CD4-positive, CD25-positive, alpha-beta regulatory T cell (primary cell): ENCODE data around the gene SPHKAP. TPM values are rescaled to one million over a fixed set of nuclear protein-coding genes. Genes with fewer than 3 reads are reported as not detected.
A peak's percentile ranks its signal among the peaks of the same experiment; 100 is the strongest.

Experiments
- ATAC-seq, 2 donors: fragments of 150-1000 bp; cut with Tn5 transposase; one replicate each; pipeline ENCODE4 v1.10.0; 2021; ENCODE audit warnings: low read depth in 2 of 2, moderate number of reproducible peaks in 2 of 2, moderate library complexity in 1 of 2
- DNase-seq, 3 donors: peaks; one replicate each; pipeline versions ENCODE4 v3.0.0 to v3.0.0-alpha.2; 2012 to 2022; ENCODE audit warnings: mixed read lengths in 1 of 3
- H3K27ac ChIP-seq: one replicate; pipeline ENCODE4 v1.7.0; 2013; ENCODE audit warnings: mild to moderate bottlenecking, low read length; ENCODE audit not compliant: insufficient read depth, poor library complexity, severe bottlenecking
- H3K27me3 ChIP-seq: one replicate; pipeline ENCODE4 v1.7.0; 2013; ENCODE audit warnings: low read length; ENCODE audit not compliant: control insufficient read depth, insufficient read depth
- H3K36me3 ChIP-seq: one replicate; pipeline ENCODE4 v1.7.0; 2013; ENCODE audit warnings: mild to moderate bottlenecking, low read length, moderate library complexity; ENCODE audit not compliant: control insufficient read depth, insufficient read depth
- H3K4me1 ChIP-seq: 2 replicates; pipeline ENCODE4 v1.7.0; 2013; ENCODE audit warnings: mild to moderate bottlenecking, low read length; ENCODE audit not compliant: insufficient read depth, control insufficient read depth, poor library complexity, severe bottlenecking
- H3K4me3 ChIP-seq: one replicate; pipeline ENCODE4 v1.7.0; 2013; ENCODE audit warnings: low read depth, mild to moderate bottlenecking, low read length, moderate library complexity
- H3K9me3 ChIP-seq, 2 experiments: 1 replicate in 1 of 2; 2 replicates in 1 of 2; pipeline ENCODE4 v1.7.0; 2013; ENCODE audit warnings: low read length in 2 of 2, mild to moderate bottlenecking in 1 of 2, moderate library complexity in 1 of 2; ENCODE audit not compliant: control insufficient read depth in 2 of 2
- H3K27ac Mint-ChIP-seq, 3 donors: one replicate each; pipeline ENCODE4 v1.8.0; 2020 to 2022; ENCODE audit warnings: mild to moderate bottlenecking in 3 of 3, mixed read lengths in 3 of 3, moderate library complexity in 2 of 3
- H3K27me3 Mint-ChIP-seq: one replicate; pipeline ENCODE4 v1.8.0; 2022; ENCODE audit warnings: mild to moderate bottlenecking, mixed read lengths
- H3K36me3 Mint-ChIP-seq: one replicate; pipeline ENCODE4 v1.8.0; 2020; ENCODE audit warnings: mixed read lengths
- H3K4me1 Mint-ChIP-seq, 4 donors: one replicate each; pipeline ENCODE4 v1.8.0; 2020 to 2022; ENCODE audit warnings: mixed read lengths in 4 of 4, mild to moderate bottlenecking in 1 of 4
- H3K4me3 Mint-ChIP-seq, 4 donors: one replicate each; pipeline ENCODE4 v1.8.0; 2020 to 2022; ENCODE audit warnings: mild to moderate bottlenecking in 4 of 4, mixed read lengths in 4 of 4, moderate library complexity in 3 of 4
- H3K9me3 Mint-ChIP-seq, 7 donors: one replicate each; pipeline ENCODE4 v1.8.0; 2020 to 2022; ENCODE audit warnings: mixed read lengths in 7 of 7, mild to moderate bottlenecking in 3 of 7, moderate library complexity in 2 of 7
- polyA plus RNA-seq, 4 donors: library from polyadenylated mRNA; unstranded; fragments of 300-500 nt; fragmentation: Illumina TruSeq; gene quantifications; one replicate each; pipeline ENCODE4 v1.2.3, GENCODE V29; 2021
- total RNA-seq: library from RNA; stranded (reverse); gene quantifications from one replicate; pipeline ENCODE4 v1.2.3, GENCODE V29; 2022

Gene SPHKAP
- total and polyA plus RNA-seq, 5 donors from 2014 or later, result not detected

GRCh38 chr2:228048838-228049490 lies 132.5 kb downstream of the SPHKAP start:
- no peaks in the 10 kb centered on the region for H3K36me3 ChIP-seq
- Mint-ChIP-seq H3K4me1 (no peaks in the 10 kb centered on the region), H3K9me3 (peaks cover 0 to 3% (median 0%) of the 10 kb centered on the region in 7 donors), H3K36me3 (no peaks in the 10 kb centered on the region), H3K27me3 (peaks cover under 1% of the 10 kb centered on the region), H3K27ac (no peak overlapping the region), H3K4me3 (no peak overlapping the region)
- H3K4me3 ChIP-seq, result no peak overlapping the region
- H3K9me3 ChIP-seq, result no peaks in the 10 kb centered on the region
- H3K27ac ChIP-seq, result no peak overlapping the region
- H3K4me1 ChIP-seq, result no peaks in the 10 kb centered on the region
- no peaks in the 10 kb centered on the region for H3K27me3 ChIP-seq
- no peak for DNase-seq
- no peak for ATAC-seq

GRCh38 chr2:228040995-228041394 lies 140.5 kb downstream of the SPHKAP start:
- no peaks in the 10 kb centered on the region for H3K36me3 ChIP-seq
- peaks cover 0 to 2% (median 0%) of the 10 kb centered on the region in 7 donors for H3K9me3 Mint-ChIP-seq
- H3K4me1 Mint-ChIP-seq, result peaks cover 0 to 2% (median 0%) of the 10 kb centered on the region in 4 donors
- H3K4me1 ChIP-seq, result no peaks in the 10 kb centered on the region
- H3K27me3 ChIP-seq, result no peaks in the 10 kb centered on the region
- H3K9me3 ChIP-seq, result no peaks in the 10 kb centered on the region
- DNase-seq (no peak), ATAC-seq (no peak)
- H3K27ac ChIP-seq, result no peak overlapping the region
- no peak overlapping the region for H3K27ac Mint-ChIP-seq
- H3K4me3 ChIP-seq, result no peak overlapping the region
- H3K27me3 Mint-ChIP-seq, result no peaks in the 10 kb centered on the region
- H3K36me3 Mint-ChIP-seq, result no peaks in the 10 kb centered on the region
- no peak overlapping the region for H3K4me3 Mint-ChIP-seq

DNA sequence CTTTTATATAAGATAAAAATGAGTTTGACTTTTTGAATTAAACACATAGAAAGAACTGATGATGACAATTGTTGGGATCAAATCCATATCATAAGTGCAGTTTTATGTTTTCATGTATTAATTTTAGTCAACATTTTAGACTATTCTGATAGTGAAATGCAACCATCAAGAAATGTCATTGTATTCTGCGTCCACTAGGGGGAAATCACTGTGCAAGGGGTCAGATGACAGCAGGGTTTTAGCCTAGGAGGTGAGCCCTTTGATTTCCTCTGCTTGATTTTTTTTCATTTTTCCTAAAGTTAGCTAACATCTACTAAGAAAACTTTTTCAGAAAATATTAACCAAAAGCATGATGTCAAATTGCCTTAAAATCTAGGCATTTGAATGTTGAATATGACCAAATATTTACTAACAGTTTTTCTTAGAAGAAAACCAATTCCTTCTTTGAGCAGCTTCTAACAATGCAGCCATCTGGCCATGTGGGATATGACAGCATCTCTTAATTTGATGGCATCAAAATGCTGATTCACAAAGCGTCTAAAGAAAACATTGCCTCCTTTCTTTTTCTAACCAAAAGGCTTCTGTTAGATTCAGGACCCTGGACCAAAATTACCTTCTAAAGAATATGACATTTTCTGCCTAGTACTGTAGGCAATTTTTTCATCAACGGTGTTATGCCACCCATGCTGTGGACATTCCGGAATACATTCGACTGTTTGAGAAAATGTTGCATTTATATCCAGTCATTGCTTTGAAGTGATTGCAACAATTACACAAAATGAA lies 141.5 kb downstream of the SPHKAP start:
- no peak overlapping the region for H3K27ac ChIP-seq
- H3K4me3 Mint-ChIP-seq, result no peak overlapping the region
- no peaks in the 10 kb centered on the region for H3K27me3 Mint-ChIP-seq
- DNase-seq (peak in 1 of 3 donors; percentile 1), ATAC-seq (no peak)
- H3K4me3 ChIP-seq, result no peak overlapping the region
- H3K36me3 Mint-ChIP-seq, result no peaks in the 10 kb centered on the region
- peaks cover 0 to 2% (median 0%) of the 10 kb centered on the region in 7 donors for H3K9me3 Mint-ChIP-seq
- H3K9me3 ChIP-seq, result no peaks in the 10 kb centered on the region
- H3K36me3 ChIP-seq, result no peaks in the 10 kb centered on the region
- H3K4me1 Mint-ChIP-seq, result peaks cover 0 to 2% (median 0%) of the 10 kb centered on the region in 4 donors
- no peak overlapping the region for H3K27ac Mint-ChIP-seq
- H3K27me3 ChIP-seq, result no peaks in the 10 kb centered on the region
- no peaks in the 10 kb centered on the region for H3K4me1 ChIP-seq

- DNase-seq, result no peak
- ATAC-seq, result no peak
Measured at GRCh38 chr2:228038967-228039366, 142.5 kb downstream of the SPHKAP start.

DNA sequence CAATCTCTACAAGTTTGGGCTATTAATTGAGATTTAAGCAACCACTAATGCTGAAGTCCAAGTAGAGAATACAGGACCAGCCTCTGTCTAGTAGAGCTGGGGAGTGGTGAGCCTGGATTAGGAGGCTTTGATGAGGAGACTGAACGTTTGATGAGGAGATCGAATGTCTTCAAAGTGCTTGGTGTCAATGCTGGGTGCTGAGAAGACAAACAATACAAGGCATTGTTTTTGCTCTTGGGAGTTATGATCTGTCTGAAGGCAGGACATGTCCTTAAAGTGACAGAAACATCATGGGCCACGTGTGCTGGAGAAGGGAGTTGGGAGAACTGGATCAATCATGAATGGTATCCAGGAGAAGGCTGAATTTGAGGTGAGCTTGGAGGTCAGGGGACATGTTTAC lies 143.6 kb downstream of the SPHKAP start:
- Mint-ChIP-seq H3K9me3 (peaks cover 0 to 5% (median 3%) of the 10 kb centered on the region in 7 donors), H3K27me3 (no peaks in the 10 kb centered on the region), H3K4me3 (no peak overlapping the region), H3K36me3 (no peaks in the 10 kb centered on the region), H3K4me1 (peaks cover 0 to 2% (median 0%) of the 10 kb centered on the region in 4 donors), H3K27ac (no peak overlapping the region)
- no peaks in the 10 kb centered on the region for H3K9me3 ChIP-seq
- no peaks in the 10 kb centered on the region for H3K27me3 ChIP-seq
- no peaks in the 10 kb centered on the region for H3K36me3 ChIP-seq
- ATAC-seq, result no peak
- no peak overlapping the region for H3K4me3 ChIP-seq
- no peak for DNase-seq
- no peaks in the 10 kb centered on the region for H3K4me1 ChIP-seq
- H3K27ac ChIP-seq, result no peak overlapping the region

More at GRCh38 chr2:228038967-228039366, 142.5 kb downstream of the SPHKAP start:
- H3K4me3 Mint-ChIP-seq, result no peak overlapping the region
- Histone ChIP-seq H3K36me3 (no peaks in the 10 kb centered on the region), H3K27ac (no peak overlapping the region), H3K4me3 (no peak overlapping the region), H3K27me3 (no peaks in the 10 kb centered on the region), H3K9me3 (no peaks in the 10 kb centered on the region), H3K4me1 (no peaks in the 10 kb centered on the region)
- no peaks in the 10 kb centered on the region for H3K27me3 Mint-ChIP-seq
- no peaks in the 10 kb centered on the region for H3K36me3 Mint-ChIP-seq
- H3K9me3 Mint-ChIP-seq, result peaks cover 0 to 2% (median 0%) of the 10 kb centered on the region in 7 donors
- peaks cover 0 to 2% (median 0%) of the 10 kb centered on the region in 4 donors for H3K4me1 Mint-ChIP-seq
- no peak overlapping the region for H3K27ac Mint-ChIP-seq

DNA sequence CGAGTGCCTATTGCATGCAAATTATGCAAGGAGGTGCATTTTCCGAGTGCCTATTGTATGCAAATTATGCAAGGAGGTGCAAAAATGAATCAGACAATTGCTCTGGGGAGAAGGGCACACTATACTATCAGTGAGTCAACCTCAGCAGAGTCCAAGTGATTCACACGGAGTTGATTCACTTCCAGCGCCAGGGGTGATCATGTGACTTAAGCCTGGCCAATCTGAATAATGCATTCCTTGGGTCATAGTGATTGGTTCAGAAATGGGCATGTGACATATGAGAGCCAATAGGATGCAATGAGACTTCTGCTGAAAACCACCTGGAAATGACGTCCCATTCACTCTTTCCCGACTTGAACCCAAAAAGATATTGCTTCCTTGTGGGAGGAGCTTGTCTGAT lies 157.9 kb downstream of the SPHKAP start:
- ATAC-seq, result no peak
- H3K9me3 Mint-ChIP-seq, result peaks cover 0 to 24% (median 4%) of the 10 kb centered on the region in 7 donors
- Histone ChIP-seq H3K27ac (no peak overlapping the region), H3K36me3 (no peaks in the 10 kb centered on the region), H3K9me3 (no peaks in the 10 kb centered on the region), H3K27me3 (no peaks in the 10 kb centered on the region), H3K4me3 (no peak overlapping the region), H3K4me1 (no peaks in the 10 kb centered on the region)
- H3K27me3 Mint-ChIP-seq, result peaks cover 5% of the 10 kb centered on the region
- no peak overlapping the region for H3K4me3 Mint-ChIP-seq
- DNase-seq, result no peak
- no peaks in the 10 kb centered on the region for H3K4me1 Mint-ChIP-seq
- H3K36me3 Mint-ChIP-seq, result no peaks in the 10 kb centered on the region
- H3K27ac Mint-ChIP-seq, result no peak overlapping the region

DNA sequence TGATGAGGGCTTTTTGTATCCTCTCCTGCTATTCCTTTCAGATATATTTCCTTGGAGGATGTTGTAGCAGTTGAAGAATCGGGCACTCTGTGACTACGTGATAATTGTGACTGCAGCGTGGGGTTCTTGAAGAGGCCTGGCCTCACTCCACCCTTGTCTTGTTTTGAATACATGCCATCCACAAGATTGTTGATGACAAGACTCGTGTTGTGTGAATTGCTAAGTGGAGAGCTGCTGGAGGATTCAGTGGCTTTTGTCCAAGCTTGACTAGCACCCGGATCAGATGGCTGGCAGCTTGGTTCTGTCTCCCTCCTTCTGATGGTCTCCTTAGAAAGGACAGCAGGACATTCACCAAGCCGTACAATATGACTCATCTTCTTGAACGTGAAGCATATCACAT lies 163.2 kb downstream of the SPHKAP start:
- Mint-ChIP-seq H3K36me3 (no peaks in the 10 kb centered on the region), H3K4me3 (no peak overlapping the region), H3K9me3 (peaks cover 0 to 8% (median 0%) of the 10 kb centered on the region in 7 donors), H3K4me1 (no peaks in the 10 kb centered on the region), H3K27ac (no peak overlapping the region), H3K27me3 (peaks cover 5% of the 10 kb centered on the region)
- Histone ChIP-seq H3K27me3 (no peaks in the 10 kb centered on the region), H3K36me3 (no peaks in the 10 kb centered on the region), H3K4me3 (no peak overlapping the region), H3K9me3 (no peaks in the 10 kb centered on the region), H3K4me1 (no peaks in the 10 kb centered on the region), H3K27ac (no peak overlapping the region)
- DNase-seq (no peak), ATAC-seq (no peak)
